Uterus (tissue), 2 donors: ENCODE measurements around the gene VASH2.

Source experiments
- POLR2A ChIP-seq, 2 donors: fragments of 450-650 bp; IDR thresholded peaks; one replicate each; pipeline ENCODE4 v1.6.1; 2016; ENCODE audit warnings: antibody characterized with exemption in 2 of 2, mild to moderate bottlenecking in 1 of 2, moderate library complexity in 1 of 2
- TF ChIP-seq, protein P1 (sequence below), 4 experiments: fragments of 200-600 bp in 2 of 4; fragments of 450-650 bp in 2 of 4; sonication (generic) in 2 of 4; IDR thresholded peaks; one replicate each; pipeline ENCODE4 v1.5.1; 2016 to 2019; ENCODE audit warnings: antibody characterized with exemption in 4 of 4, mild to moderate bottlenecking in 2 of 4, moderate library complexity in 1 of 4

DNA sequence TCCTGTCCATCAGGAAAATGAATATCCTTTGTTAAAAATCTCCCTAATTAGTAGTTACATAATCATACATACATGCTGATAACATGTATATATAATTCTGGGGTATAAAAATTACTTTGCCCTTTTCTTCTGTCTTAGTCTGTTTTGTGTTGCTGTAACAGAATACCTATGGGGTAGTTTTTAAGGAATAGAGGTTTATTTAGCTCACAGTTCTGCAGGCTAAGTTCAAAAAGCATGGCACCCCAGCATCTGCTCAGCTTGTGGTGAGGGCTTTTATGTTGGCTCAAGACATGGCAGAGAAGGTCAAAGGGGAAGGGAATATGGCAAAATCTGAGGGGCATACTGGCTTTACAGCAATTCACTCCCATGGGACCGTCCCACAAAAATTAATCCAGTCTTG lies 84.4 kb downstream of the VASH2 start:
- TF ChIP-seq, protein P1, sequence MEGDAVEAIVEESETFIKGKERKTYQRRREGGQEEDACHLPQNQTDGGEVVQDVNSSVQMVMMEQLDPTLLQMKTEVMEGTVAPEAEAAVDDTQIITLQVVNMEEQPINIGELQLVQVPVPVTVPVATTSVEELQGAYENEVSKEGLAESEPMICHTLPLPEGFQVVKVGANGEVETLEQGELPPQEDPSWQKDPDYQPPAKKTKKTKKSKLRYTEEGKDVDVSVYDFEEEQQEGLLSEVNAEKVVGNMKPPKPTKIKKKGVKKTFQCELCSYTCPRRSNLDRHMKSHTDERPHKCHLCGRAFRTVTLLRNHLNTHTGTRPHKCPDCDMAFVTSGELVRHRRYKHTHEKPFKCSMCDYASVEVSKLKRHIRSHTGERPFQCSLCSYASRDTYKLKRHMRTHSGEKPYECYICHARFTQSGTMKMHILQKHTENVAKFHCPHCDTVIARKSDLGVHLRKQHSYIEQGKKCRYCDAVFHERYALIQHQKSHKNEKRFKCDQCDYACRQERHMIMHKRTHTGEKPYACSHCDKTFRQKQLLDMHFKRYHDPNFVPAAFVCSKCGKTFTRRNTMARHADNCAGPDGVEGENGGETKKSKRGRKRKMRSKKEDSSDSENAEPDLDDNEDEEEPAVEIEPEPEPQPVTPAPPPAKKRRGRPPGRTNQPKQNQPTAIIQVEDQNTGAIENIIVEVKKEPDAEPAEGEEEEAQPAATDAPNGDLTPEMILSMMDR (IDR thresholded peaks at IDR 0.05): no peak
- TF ChIP-seq POLR2A (IDR thresholded peaks at IDR 0.05): no peak
